Colonic mucosa (tissue), 4 donors: ENCODE data around the gene PEX11G. TPM values are rescaled to one million over a fixed set of nuclear protein-coding genes. Genes with fewer than 3 reads are reported as not detected.

Experiments used
- DNase-seq: peaks from one replicate; pipeline ENCODE4 v3.0.0-alpha.2; 2020
- H3K27ac ChIP-seq: fragments of 200-600 bp; one replicate; pipeline ENCODE4 v1.8.0; 2021
- H3K27me3 ChIP-seq: fragments of 200-600 bp; one replicate; pipeline ENCODE4 v1.8.0; 2021
- H3K36me3 ChIP-seq: fragments of 200-600 bp; one replicate; pipeline ENCODE4 v1.8.0; 2021
- H3K4me1 ChIP-seq: fragments of 200-600 bp; one replicate; pipeline ENCODE4 v1.8.0; 2021; ENCODE audit warnings: mild to moderate bottlenecking
- H3K4me3 ChIP-seq: fragments of 200-600 bp; one replicate; pipeline ENCODE4 v1.8.0; 2021
- H3K9ac ChIP-seq, 2 donors: one replicate each; pipeline ENCODE4 v1.7.0; 2013; ENCODE audit warnings: control low read depth in 2 of 2, low read depth in 2 of 2, low read length in 2 of 2
- H3K9me3 ChIP-seq: fragments of 200-600 bp; one replicate; pipeline ENCODE4 v1.8.0; 2021
- intact Hi-C: fragments of 100-400 bp; cut with DNase I; formaldehyde crosslinking; loops from one replicate; pipeline ENCODE4 v1.14.1; 2022
- total RNA-seq, 2 donors: library from RNA; stranded (reverse); fragmentation: NEBNext Ultra II Directional in 1 of 2; extraction: Animal tissue kit (Norgen Biotek cat#: 25700) in 1 of 2; gene quantifications; one replicate each; pipeline ENCODE4 v1.2.1, GENCODE V29; 2021
- TF ChIP-seq, protein P1 (sequence below): fragments of 200-600 bp; IDR thresholded peaks from one replicate; pipeline ENCODE4 v1.8.0; 2022; ENCODE audit warnings: antibody characterized with exemption, mild to moderate bottlenecking
- donor health status: healthy.
- donor health status: DM: no; HTN: no; CAD: no.
- donor health status: DM: no; HTN: no; CAD: no.

PEX11G gene
- total RNA-seq, 2 donors from 2014 or later: 5.7 to 6.6 TPM

DNA sequence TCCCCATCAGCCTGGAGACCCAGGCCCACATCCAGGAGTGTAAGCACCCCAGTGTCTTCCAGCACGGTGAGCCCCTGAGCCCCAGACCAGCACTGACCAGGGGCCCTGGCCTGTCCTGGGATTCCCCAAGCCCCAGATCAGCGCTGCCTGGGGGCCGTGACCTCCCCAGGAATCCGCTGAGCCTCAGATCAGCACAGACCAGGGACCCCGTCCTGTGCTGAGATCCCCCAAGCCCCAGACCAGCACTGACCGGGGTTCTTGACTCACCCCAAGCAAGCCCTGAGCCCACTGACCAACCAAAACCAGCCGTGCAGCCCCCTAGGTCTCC lies 39.3 kb upstream of the PEX11G start:
- no peaks in the 10 kb centered on the region for H3K9me3 ChIP-seq
- no peak overlapping the region for H3K4me3 ChIP-seq
- H3K36me3 ChIP-seq: no peaks in the 10 kb centered on the region
- peaks cover 4% of the 10 kb centered on the region for H3K4me1 ChIP-seq
- no peak overlapping the region for H3K9ac ChIP-seq
- no peaks in the 10 kb centered on the region for H3K27me3 ChIP-seq
- TF ChIP-seq, protein P1, sequence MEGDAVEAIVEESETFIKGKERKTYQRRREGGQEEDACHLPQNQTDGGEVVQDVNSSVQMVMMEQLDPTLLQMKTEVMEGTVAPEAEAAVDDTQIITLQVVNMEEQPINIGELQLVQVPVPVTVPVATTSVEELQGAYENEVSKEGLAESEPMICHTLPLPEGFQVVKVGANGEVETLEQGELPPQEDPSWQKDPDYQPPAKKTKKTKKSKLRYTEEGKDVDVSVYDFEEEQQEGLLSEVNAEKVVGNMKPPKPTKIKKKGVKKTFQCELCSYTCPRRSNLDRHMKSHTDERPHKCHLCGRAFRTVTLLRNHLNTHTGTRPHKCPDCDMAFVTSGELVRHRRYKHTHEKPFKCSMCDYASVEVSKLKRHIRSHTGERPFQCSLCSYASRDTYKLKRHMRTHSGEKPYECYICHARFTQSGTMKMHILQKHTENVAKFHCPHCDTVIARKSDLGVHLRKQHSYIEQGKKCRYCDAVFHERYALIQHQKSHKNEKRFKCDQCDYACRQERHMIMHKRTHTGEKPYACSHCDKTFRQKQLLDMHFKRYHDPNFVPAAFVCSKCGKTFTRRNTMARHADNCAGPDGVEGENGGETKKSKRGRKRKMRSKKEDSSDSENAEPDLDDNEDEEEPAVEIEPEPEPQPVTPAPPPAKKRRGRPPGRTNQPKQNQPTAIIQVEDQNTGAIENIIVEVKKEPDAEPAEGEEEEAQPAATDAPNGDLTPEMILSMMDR: no peak
- DNase-seq: no peak
- no peak overlapping the region for H3K27ac ChIP-seq
- intact Hi-C loops: no loop called here

DNA sequence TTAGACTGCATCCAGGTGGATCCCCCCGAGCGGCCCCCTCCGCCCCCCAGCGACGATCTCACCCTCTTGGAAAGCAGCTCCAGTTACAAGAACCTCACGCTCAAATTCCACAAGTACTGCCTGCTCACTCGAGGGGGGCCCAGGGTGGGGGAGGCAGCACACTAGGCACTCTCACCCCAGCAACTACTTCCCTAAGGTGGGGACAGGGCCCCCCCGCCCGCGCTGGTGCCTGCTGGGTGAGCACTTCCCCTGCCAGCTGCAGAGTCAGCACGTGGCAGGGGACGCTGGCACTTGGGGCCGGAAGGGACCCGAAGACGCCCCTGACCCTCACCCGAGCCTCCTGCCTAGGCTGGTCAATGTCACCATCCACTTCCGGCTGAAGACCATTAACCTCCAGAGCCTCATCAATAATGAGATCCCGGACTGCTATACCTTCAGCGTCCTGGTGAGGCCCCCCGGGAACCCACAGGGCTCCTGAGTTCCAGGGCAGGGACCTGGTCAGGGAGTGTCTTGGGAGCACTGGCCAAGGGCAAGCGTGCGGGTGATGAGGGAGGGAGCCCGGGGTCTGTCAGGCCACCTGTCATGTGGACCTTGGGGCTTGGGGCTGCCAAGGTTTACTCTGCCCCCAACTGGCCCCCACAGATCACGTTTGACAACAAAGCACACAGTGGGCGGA lies 38.8 kb upstream of the PEX11G start:
- H3K4me1 ChIP-seq: peaks cover 6% of the 10 kb centered on the region
- H3K27ac ChIP-seq: no peak overlapping the region
- no peak overlapping the region for H3K4me3 ChIP-seq
- no peak for DNase-seq
- H3K9ac ChIP-seq: no peak overlapping the region
- TF ChIP-seq, protein P1: no peak
- H3K9me3 ChIP-seq: no peaks in the 10 kb centered on the region
- intact Hi-C loops: no loop called here
- H3K36me3 ChIP-seq: no peaks in the 10 kb centered on the region
- no peaks in the 10 kb centered on the region for H3K27me3 ChIP-seq

DNA sequence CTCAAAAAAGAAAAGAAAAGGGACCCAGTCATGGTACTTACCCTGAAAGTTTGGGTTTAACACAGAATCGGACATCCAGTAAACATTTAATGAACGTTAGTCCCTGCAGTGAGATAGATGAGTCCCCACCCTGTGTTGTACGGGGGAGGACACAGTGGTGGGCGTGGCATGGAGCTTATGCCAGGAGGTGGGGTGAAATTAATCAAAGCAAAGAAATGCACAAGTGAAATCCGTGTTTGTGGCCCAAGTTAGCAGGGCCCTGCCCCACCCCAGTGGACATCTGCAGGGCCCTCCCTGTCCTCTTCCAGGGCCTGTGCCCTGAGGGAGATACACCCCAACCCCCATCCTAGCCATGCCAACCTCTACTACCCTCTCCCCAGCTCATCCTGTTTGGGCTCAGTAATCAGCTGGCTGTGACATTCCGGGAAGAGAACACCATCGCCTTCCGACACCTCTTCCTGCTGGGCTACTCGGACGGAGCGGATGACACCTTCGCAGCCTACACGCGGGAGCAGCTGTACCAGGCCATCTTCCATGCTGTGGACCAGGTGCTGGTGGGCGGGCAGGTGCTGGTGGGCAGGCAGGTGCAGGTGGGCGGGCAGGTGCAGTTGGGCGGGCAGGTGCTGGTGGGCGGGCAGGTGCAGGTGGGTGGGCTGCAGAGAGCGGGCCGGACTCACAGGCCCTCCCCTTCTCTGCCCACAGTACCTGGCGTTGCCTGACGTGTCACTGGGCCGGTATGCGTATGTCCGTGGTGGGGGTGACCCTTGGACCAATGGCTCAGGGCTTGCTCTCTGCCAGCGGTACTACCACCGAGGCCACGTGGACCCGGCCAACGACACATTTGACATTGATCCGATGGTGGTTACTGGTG lies 37.5 kb upstream of the PEX11G start:
- intact Hi-C loops: no loop called here
- H3K4me1 ChIP-seq: peaks cover 10% of the 10 kb centered on the region
- no peak for DNase-seq
- H3K9ac ChIP-seq: no peak overlapping the region
- no peaks in the 10 kb centered on the region for H3K9me3 ChIP-seq
- TF ChIP-seq, protein P1: no peak
- H3K27me3 ChIP-seq: no peaks in the 10 kb centered on the region
- no peak overlapping the region for H3K4me3 ChIP-seq
- no peaks in the 10 kb centered on the region for H3K36me3 ChIP-seq
- no peak overlapping the region for H3K27ac ChIP-seq

DNA sequence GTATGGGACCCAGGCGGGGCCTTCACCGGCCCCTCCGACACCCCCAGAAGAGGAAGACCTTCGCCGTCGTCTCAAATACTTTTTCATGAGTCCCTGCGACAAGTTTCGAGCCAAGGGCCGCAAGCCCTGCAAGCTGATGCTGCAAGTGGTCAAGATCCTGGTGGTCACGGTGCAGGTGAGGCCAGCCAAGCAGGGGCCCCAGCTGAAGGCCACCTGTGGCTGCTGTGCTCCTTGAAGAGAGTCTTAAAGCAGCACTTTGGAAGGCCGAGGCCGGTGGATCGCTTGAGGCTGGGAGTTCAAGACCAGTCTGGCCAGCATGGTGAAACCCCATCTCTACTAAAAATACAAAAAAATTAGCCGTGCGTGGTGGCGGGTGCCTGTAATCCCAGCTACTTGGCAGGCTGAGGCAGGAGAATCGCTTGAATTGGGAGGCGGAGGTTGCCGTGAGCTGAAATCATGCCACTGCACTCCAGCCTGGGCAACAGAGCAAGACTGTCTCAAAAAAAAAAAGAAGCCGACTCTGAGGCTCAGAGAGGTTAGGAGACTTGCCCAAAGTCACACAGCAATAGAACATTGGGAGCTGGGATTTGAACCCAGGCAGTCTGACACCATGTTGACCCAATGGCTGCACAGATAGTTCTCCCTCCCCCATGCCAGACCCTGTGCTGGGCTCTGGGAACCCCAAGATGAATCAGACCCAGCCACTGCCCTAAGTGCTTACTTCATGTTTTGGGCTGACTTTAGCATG lies 36.3 kb upstream of the PEX11G start:
- no peaks in the 10 kb centered on the region for H3K36me3 ChIP-seq
- intact Hi-C loops: no loop called here
- DNase-seq: no peak
- no peak overlapping the region for H3K4me3 ChIP-seq
- H3K27ac ChIP-seq: no peak overlapping the region
- no peaks in the 10 kb centered on the region for H3K9me3 ChIP-seq
- H3K9ac ChIP-seq: no peak overlapping the region
- no peaks in the 10 kb centered on the region for H3K27me3 ChIP-seq
- TF ChIP-seq, protein P1: no peak
- peaks cover 10% of the 10 kb centered on the region for H3K4me1 ChIP-seq

DNA sequence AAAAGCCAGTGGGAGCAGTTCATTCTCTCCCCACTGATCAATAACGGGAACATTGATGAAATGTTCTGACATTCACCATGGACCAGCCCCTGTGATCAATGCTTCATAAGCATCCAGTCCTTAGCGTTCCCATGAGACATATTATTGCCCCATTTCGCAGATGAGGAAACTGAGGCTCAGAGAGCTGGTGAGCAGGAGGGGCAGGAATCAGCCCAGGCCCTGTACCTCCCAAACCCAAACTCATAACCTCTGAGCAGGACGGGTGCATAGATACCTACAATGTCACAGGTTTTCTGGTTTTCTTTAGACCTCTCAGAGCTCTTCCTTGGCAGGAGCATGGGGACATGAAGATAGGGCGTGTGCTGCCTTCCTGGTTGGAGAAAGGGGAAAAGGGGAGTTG lies 35.7 kb upstream of the PEX11G start:
- Histone ChIP-seq H3K9me3 (no peaks in the 10 kb centered on the region), H3K27ac (no peak overlapping the region), H3K27me3 (no peaks in the 10 kb centered on the region), H3K9ac (no peak overlapping the region), H3K4me3 (no peak overlapping the region), H3K36me3 (no peaks in the 10 kb centered on the region), H3K4me1 (peaks cover 10% of the 10 kb centered on the region)
- intact Hi-C loops: no loop called here
- DNase-seq: no peak
- TF ChIP-seq, protein P1: no peak
